GM12878 (cell line): ENCODE measurements around the gene NUP62. TPM values are rescaled to one million over a fixed set of nuclear protein-coding genes. Genes with fewer than 3 reads are reported as not detected.

Source experiments
- ATAC-seq: fragments of 200-7000 bp; cut with Tn5 transposase; 3 replicates; pipeline ENCODE4 v1.9.1; 2020; ENCODE audit warnings: mild to moderate bottlenecking, moderate library complexity
- BruUV-seq: library from RNA; stranded (reverse); fragments of 400-500 nt; replicated peaks from 2 replicates; lab custom pipeline; 2021; lab: Mats Ljungman, UMichigan
- CTCF ChIA-PET: fragments of 300-600 bp; sonication (Branson Sonifier 250); formaldehyde crosslinking; extraction: SDS; loops from one replicate; lab custom pipeline; 2021; ENCODE audit warnings: inconsistent platforms; lab: Yijun Ruan, JAX
- POLR2A ChIA-PET: fragments of 350-600 bp; formaldehyde crosslinking; extraction: SDS; loops from one replicate; lab custom pipeline; 2021; ENCODE audit warnings: inconsistent platforms; lab: Charles Lee
- RAD21 ChIA-PET: fragments of 300-600 bp; sonication (Branson Sonifier 250); formaldehyde crosslinking; loops from one replicate; lab custom pipeline; 2023; ENCODE audit warnings: antibody characterized with exemption; ENCODE audit not compliant: unreplicated experiment; lab: Charles Lee
- SMC1A ChIA-PET: fragments of 300-600 bp; sonication (Branson Sonifier 250); formaldehyde crosslinking; loops from one replicate; lab custom pipeline; 2023; ENCODE audit not compliant: unreplicated experiment, uncharacterized antibody; lab: Charles Lee
- DNase-seq: peaks from one replicate; pipeline ENCODE4 v3.0.0-alpha.2; 2011; ENCODE audit warnings: low read depth, low spot score
- FAIRE-seq: peaks from 3 replicates; lab custom pipeline; 2011; peaks lifted over from hg19 to GRCh38; lab: Jason Lieb, UNC
- H2AFZ ChIP-seq: 2 replicates; pipeline ENCODE4 v1.6.0; 2011; ENCODE audit warnings: low read depth, low read length, control low read depth; ENCODE audit not compliant: control insufficient read depth
- H3K27ac ChIP-seq: 2 replicates; pipeline ENCODE4 v1.5.1; 2011; ENCODE audit warnings: control low read depth; ENCODE audit not compliant: control insufficient read depth, insufficient read depth
- H3K27me3 ChIP-seq, 2 experiments: replicated peaks in 1 of 2; 2 replicates each; pipeline versions ENCODE4 v1.6.0 to v1.6.1; 2011; ENCODE audit warnings: low read length in 1 of 2; ENCODE audit not compliant: control insufficient read depth in 2 of 2, insufficient read depth in 2 of 2
- H3K36me3 ChIP-seq, 2 experiments: 2 replicates each; pipeline ENCODE4 v1.5.1; 2011; ENCODE audit warnings: low read length in 1 of 2; ENCODE audit not compliant: control insufficient read depth in 2 of 2, insufficient read depth in 2 of 2
- H3K4me1 ChIP-seq: 2 replicates; pipeline ENCODE4 v1.6.1; 2011; ENCODE audit warnings: mild to moderate bottlenecking, low read length, moderate library complexity, mixed read lengths; ENCODE audit not compliant: control insufficient read depth, insufficient read depth
- H3K4me2 ChIP-seq: 2 replicates; pipeline ENCODE4 v1.6.0; 2011; ENCODE audit warnings: control low read depth; ENCODE audit not compliant: control insufficient read depth, insufficient read depth
- H3K4me3 ChIP-seq: fragments of 200-600 bp; sonication (generic); 2 replicates; pipeline ENCODE4 v1.5.1; 2016
- H3K79me2 ChIP-seq: 2 replicates; pipeline ENCODE4 v1.6.0; 2011; ENCODE audit warnings: low read length; ENCODE audit not compliant: control insufficient read depth, insufficient read depth
- H3K9ac ChIP-seq: 2 replicates; pipeline ENCODE4 v1.8.0; 2011; ENCODE audit warnings: low read length, control low read depth, mixed read lengths; ENCODE audit not compliant: control insufficient read depth, insufficient read depth
- H3K9me3 ChIP-seq: replicated peaks from 3 replicates; pipeline ENCODE4 v1.5.1; 2011; ENCODE audit warnings: mild to moderate bottlenecking, low read length; ENCODE audit not compliant: control insufficient read depth, insufficient read depth
- H4K20me1 ChIP-seq: 2 replicates; pipeline ENCODE4 v1.6.0; 2011; ENCODE audit not compliant: control insufficient read depth, insufficient read depth
- CTCF ChIP-seq, 3 experiments: IDR thresholded peaks in 2 of 3; conservative IDR thresholded peaks in 1 of 3; 2 replicates each; pipeline ENCODE4 v1.5.1; 2011; ENCODE audit warnings: low read depth in 3 of 3, low read length in 3 of 3, mild to moderate bottlenecking in 3 of 3, control low read depth in 2 of 3, moderate library complexity in 2 of 3, inconsistent platforms in 1 of 3, mixed read lengths in 1 of 3; ENCODE audit not compliant: control insufficient read depth in 2 of 3, insufficient read depth in 1 of 3; ENCODE audit errors: extremely low read depth in 1 of 3
- DPF2 ChIP-seq: fragments of 450-650 bp; IDR thresholded peaks from 2 replicates; pipeline ENCODE4 v1.6.1; 2017; ENCODE audit warnings: mild to moderate bottlenecking
- PAX8 ChIP-seq: fragments of 450-650 bp; IDR thresholded peaks from 2 replicates; pipeline ENCODE4 v1.6.1; 2017; ENCODE audit warnings: mild to moderate bottlenecking, moderate library complexity
- PBX3 ChIP-seq: IDR thresholded peaks from 2 replicates; pipeline ENCODE4 v1.6.1; 2011; ENCODE audit warnings: mild to moderate bottlenecking, low read depth, low read length, moderate library complexity; ENCODE audit not compliant: insufficient replicate concordance
- WGBS: methylation state at CpG from one replicate; pipeline ENCODE4 v1.1.6; 2016; ENCODE audit warnings: low lambda C conversion rate; ENCODE audit not compliant: insufficient replicate concordance, insufficient coverage; ENCODE audit errors: missing lambda C conversion rate; 5-methylcytosine and 5-hydroxymethylcytosine counted together
- in situ Hi-C: fragments of 300-500 bp; cut with MboI; formaldehyde crosslinking; loops from 9 replicates; pipeline ENCODE4 v1.14.3; 2018; ENCODE audit warnings: mixed read lengths
- intact Hi-C: fragments of 100-400 bp; cut with micrococcal nuclease; formaldehyde crosslinking; loops from one replicate; pipeline ENCODE4 v1.14.2; 2022; ENCODE audit not compliant: unreplicated experiment
- polyA plus RNA-seq, 11 experiments: library from polyadenylated mRNA; depleted of rRNA in 4 of 11; unstranded in 6 of 11; stranded (reverse) in 5 of 11; fragments of >200 nt; fragmentation: Nextera tagmentation in 4 of 11; fragmentation: Illumina TruSeq in 1 of 11; extraction: Ambion mirVana in 4 of 11; extraction: Trizol in 1 of 11; gene quantifications; 1 replicate in 1 of 11; 2 replicates in 10 of 11; pipeline versions ENCODE4 v1.2.1 to v1.2.3, GENCODE V29; 2011 to 2016; ENCODE audit warnings: inconsistent platforms in 2 of 11, missing spikeins in 2 of 11, low read depth in 1 of 11
- total RNA-seq, 4 experiments: library from RNA; depleted of rRNA in 3 of 4; stranded (reverse); fragments of >200 nt in 3 of 4; fragmentation: Illumina TruSeq in 1 of 4; extraction: Trizol in 1 of 4; gene quantifications; 2 replicates each; pipeline versions ENCODE4 v1.2.1 to v1.2.3, GENCODE V29; 2013 to 2021

NUP62 gene
- total and polyA plus RNA-seq, 10 of the 15 experiments (the other 5 are each of a cell fraction or from before 2014, with no cell fraction given): 19.5 to 110 (median 66.9) TPM

- in situ Hi-C loops: no loop called here
- TF ChIP-seq PAX8: no peak
- 0 out of 6 replicates have a peak, but pooled peaks of 2 of the 3 experiments have one; percentile 12 to 13 for TF ChIP-seq CTCF (IDR thresholded peaks at IDR 0.05 in 2 of 3, conservative IDR thresholded peaks at IDR 0.05 in 1 of 3; ENCODE audit: control insufficient read depth in 2 of 3, extremely low read depth in 1 of 3, insufficient read depth in 1 of 3, low read depth in 3 of 3, low read length in 3 of 3)
- CTCF ChIA-PET: no interaction called here
- Histone ChIP-seq H3K36me3 (peaks cover 25 to 36% of the 10 kb centered on the region in 2 experiments), H4K20me1 (no peaks in the 10 kb centered on the region; the same call in 1 of the 2 replicates), H3K4me3 (no peak overlapping the region), H3K27ac (no peak overlapping the region), H3K9ac (no peak overlapping the region), H3K4me2 (no peak overlapping the region), H3K27me3 (no peaks in the 10 kb centered on the region), H2AFZ (no peak overlapping the region), H3K9me3 (no peaks in the 10 kb centered on the region; the same call in 2 of the 3 replicates), H3K4me1 (peaks cover 41% of the 10 kb centered on the region), H3K79me2 (peaks cover 66% of the 10 kb centered on the region)
- WGBS: 83% methylated on average over 6 of the region's 6 CpGs
- RAD21 ChIA-PET: interaction anchor here (0.6 to 1.2 kb wide), 2 partner anchors 13 to 21 kb away, joined by 3 to 5 read pairs; partner anchors contain the start of gene ATF5
- DNase-seq (no peak), ATAC-seq (no peak), FAIRE-seq (no peak)
- POLR2A ChIA-PET: interaction anchor here (0.6 to 6.6 kb wide), 3 partner anchors 8 to 18 kb away, joined by 3 to 116 read pairs (median 3); partner anchors contain the start of genes ATF5 and IL4I1
- SMC1A ChIA-PET: interaction anchor here (0.9 to 1.0 kb wide), 2 partner anchors 8 to 46 kb away, joined by 3 to 4 read pairs; no protein-coding TSS in a partner anchor
- no TSS peak for BruUV-seq
- intact Hi-C loops: no loop called here
These were observed 14.0 kb downstream of the NUP62 start for GRCh38 chr19:49915271-49915670.

- Histone ChIP-seq H3K79me2 (peaks cover 67% of the 10 kb centered on the region), H3K4me3 (no peak overlapping the region), H3K4me2 (no peak overlapping the region), H3K9ac (no peak overlapping the region), H3K9me3 (no peaks in the 10 kb centered on the region; the same call in 2 of the 3 replicates), H3K4me1 (peaks cover 53% of the 10 kb centered on the region), H2AFZ (no peak overlapping the region), H4K20me1 (no peaks in the 10 kb centered on the region; the same call in 1 of the 2 replicates), H3K27me3 (no peaks in the 10 kb centered on the region), H3K36me3 (peaks cover 37 to 38% of the 10 kb centered on the region in 2 experiments), H3K27ac (no peak overlapping the region; the same call in 1 of the 2 replicates)
- WGBS: 43% methylated on average over 10 of the region's 10 CpGs
- TF ChIP-seq PBX3 (no peak), DPF2 (no peak)
- FAIRE-seq (no peak), ATAC-seq (no peak), DNase-seq (no peak)
- in situ Hi-C loops: no loop called here
- RAD21 ChIA-PET: interaction anchor here (1.1 to 4.9 kb wide), 7 partner anchors 11 to 44 kb away, joined by 3 to 40 read pairs (median 3); partner anchors contain the start of genes AKT1S1, ATF5, IL4I1 and NUP62
- POLR2A ChIA-PET: interaction anchor here (1.7 to 6.6 kb wide), 4 partner anchors 11 to 26 kb away, joined by 5 to 116 read pairs (median 25); partner anchors contain the start of genes ATF5 and IL4I1
- CTCF ChIA-PET: interaction anchor here (1.2 to 9.0 kb wide), 4 partner anchors 8 to 24 kb away, joined by 4 to 71 read pairs (median 20); partner anchors contain the start of genes ATF5, IL4I1 and NUP62
- no TSS peak for BruUV-seq
- intact Hi-C loops: no loop called here
- SMC1A ChIA-PET: interaction anchor here (1.4 to 8.8 kb wide), 3 partner anchors 14 to 37 kb away, joined by 3 to 110 read pairs (median 48); partner anchors contain the start of genes AKT1S1, ATF5, IL4I1 and NUP62
These were observed 15.6 kb downstream of the NUP62 start for GRCh38 chr19:49913720-49914119.
